Activated naive CD8-positive, alpha-beta T cell treated with anti-CD3 and anti-CD28 coated beads, Interleukin-2, amount 50 U/mL, for 24 hours (primary cell): ENCODE measurements around the gene EVPL.

Experiments used
- ATAC-seq: fragments of 150-1000 bp; cut with Tn5 transposase; one replicate; pipeline ENCODE4 v1.10.0; 2021
- DNase-seq: peaks from one replicate; pipeline ENCODE4 v3.0.0; 2021
- H3K27ac Mint-ChIP-seq: one replicate; pipeline ENCODE4 v1.8.0; 2021; ENCODE audit warnings: mild to moderate bottlenecking, mixed read lengths
- H3K27me3 Mint-ChIP-seq: one replicate; pipeline ENCODE4 v1.8.0; 2021; ENCODE audit warnings: mixed read lengths
- H3K36me3 Mint-ChIP-seq: one replicate; pipeline ENCODE4 v1.8.0; 2021; ENCODE audit warnings: low read depth, mixed read lengths
- H3K4me1 Mint-ChIP-seq: one replicate; pipeline ENCODE4 v1.8.0; 2021; ENCODE audit warnings: mixed read lengths
- H3K4me3 Mint-ChIP-seq: one replicate; pipeline ENCODE4 v1.8.0; 2021; ENCODE audit warnings: mild to moderate bottlenecking, moderate library complexity, mixed read lengths
- H3K9me3 Mint-ChIP-seq: one replicate; pipeline ENCODE4 v1.8.0; 2021; ENCODE audit warnings: mixed read lengths

The EVPL gene

GRCh38 chr17:76014925-76015261, 12.2 kb downstream of the EVPL start:
- ATAC-seq, result no peak
- H3K4me1 Mint-ChIP-seq, result peaks cover 4% of the 10 kb centered on the region
- H3K27ac Mint-ChIP-seq, result no peak overlapping the region
- H3K36me3 Mint-ChIP-seq, result no peaks in the 10 kb centered on the region
- H3K9me3 Mint-ChIP-seq, result no peaks in the 10 kb centered on the region
- no peaks in the 10 kb centered on the region for H3K27me3 Mint-ChIP-seq
- no peak for DNase-seq
- H3K4me3 Mint-ChIP-seq, result no peak overlapping the region

DNA sequence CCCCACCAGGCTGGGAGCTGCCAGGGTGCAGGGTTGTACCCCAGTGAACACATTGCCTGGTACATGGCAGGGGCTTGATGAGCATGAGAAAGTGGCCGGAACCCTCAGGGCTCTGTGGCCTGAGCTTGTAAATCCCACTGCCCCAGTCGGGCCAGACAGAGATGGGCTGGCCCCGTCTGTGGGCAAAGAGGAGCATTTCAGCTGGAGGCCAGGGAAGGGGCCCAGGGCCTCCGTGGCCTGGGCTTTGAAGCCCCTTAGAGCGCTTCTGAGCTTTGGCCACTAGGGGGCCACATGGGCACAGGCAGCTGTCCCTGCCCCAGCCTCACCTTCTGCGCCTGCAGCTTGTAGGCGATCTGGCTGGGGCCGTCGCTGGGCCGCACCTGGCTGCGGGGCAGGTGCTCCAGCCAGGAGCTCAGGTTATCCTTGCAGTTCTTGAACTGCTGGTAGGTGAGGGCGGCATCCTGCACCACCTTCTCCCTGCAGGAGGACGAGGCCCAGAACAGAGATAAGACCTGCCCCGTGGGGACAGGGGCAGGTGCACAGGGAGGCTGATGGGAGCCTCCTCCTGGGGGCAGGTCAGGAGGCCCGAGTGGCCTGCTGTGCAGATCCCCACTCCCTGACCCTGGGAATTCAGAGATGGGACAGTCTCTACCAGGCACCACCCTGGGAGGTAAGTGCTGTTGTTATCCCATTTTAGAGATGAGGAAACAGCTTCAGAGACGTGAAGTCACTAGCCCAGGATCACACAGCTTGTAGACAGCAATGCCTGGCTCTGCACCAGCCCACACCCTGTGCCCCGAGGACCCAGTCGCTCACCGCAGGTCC, 12.8 kb downstream of the EVPL start:
- Mint-ChIP-seq H3K4me3 (no peak overlapping the region), H3K36me3 (no peaks in the 10 kb centered on the region), H3K27me3 (no peaks in the 10 kb centered on the region), H3K9me3 (no peaks in the 10 kb centered on the region), H3K27ac (no peak overlapping the region), H3K4me1 (peaks cover 4% of the 10 kb centered on the region)
- peak; percentile 76 for DNase-seq
- peak; percentile 95 for ATAC-seq

DNA sequence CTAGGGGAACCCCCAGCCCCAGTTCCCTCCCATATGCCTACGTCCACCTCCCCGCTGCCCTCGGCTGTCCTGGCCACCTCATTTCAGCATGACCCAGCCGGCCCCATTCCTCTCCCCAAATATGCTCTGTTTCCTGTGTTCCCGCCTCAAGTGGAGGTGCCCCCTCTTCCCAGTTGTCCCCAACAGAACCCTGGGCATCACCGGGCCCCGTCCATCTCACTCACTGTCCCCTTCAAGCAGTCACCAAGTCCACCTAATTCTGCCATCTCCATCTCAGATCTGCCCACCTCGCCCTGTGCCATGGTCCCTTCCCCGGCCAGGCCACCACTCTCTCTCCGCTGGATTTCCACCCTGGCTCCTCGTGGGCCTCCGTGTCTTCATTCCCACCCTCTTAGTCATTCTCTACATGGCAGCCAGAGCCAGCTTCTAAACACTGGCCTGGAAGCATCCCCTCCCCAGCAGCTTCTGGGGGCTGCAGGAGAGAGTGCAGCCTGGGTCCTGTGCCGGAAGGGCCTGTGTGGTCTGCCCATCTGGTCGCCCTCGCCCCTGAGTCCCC, 13.7 kb downstream of the EVPL start:
- peaks cover 4% of the 10 kb centered on the region for H3K4me1 Mint-ChIP-seq

GRCh38 chr17:76011951-76012350, 15.2 kb downstream of the EVPL start:
- Mint-ChIP-seq H3K4me1 (peaks cover 4% of the 10 kb centered on the region), H3K27me3 (no peaks in the 10 kb centered on the region), H3K36me3 (no peaks in the 10 kb centered on the region), H3K4me3 (no peak overlapping the region), H3K27ac (no peak overlapping the region), H3K9me3 (no peaks in the 10 kb centered on the region)
- no peak for DNase-seq
- ATAC-seq, result no peak

More for the DNA sequence above, 13.7 kb downstream of the EVPL start:
- DNase-seq (no peak), ATAC-seq (no peak)
- H3K36me3 Mint-ChIP-seq, result no peaks in the 10 kb centered on the region
- H3K4me3 Mint-ChIP-seq, result no peak overlapping the region
- no peaks in the 10 kb centered on the region for H3K27me3 Mint-ChIP-seq
- H3K9me3 Mint-ChIP-seq, result no peaks in the 10 kb centered on the region
- H3K27ac Mint-ChIP-seq, result no peak overlapping the region

DNA sequence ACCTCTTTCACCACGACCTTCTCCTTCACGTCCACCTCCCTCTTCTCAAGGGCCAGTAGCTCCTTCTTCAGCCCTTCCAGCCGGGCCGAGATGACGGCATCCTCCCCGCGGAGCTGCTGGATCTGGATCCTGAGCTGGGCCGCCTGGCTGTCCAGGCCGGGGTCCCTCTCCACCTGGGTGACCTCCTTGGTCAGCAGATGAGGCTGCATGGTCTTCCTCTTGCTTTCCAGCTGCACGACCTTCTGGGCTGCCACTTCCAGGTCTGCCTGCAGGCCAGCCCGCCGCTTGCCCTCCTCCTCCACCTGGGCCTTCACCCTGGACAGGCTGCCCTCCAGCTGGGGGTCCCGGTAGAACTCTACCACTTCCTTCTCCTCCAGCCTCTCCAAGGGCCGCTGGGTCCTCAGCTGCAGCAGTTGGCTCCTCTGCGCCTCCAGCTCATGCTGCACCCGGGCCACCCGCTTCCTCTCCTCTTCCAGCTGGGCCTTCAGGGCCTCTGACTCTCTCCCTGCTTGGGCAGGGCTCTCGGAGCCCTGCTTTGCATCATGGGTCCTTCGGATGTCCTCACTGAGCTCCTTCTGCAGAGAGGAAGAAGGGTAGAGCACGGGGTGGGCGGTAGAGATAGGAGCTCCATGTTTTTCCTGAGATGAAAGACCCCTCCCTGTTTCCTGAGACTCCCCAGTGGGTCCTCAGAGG, 17.0 kb downstream of the EVPL start:
- no peaks in the 10 kb centered on the region for H3K9me3 Mint-ChIP-seq
- H3K36me3 Mint-ChIP-seq, result peaks cover 2% of the 10 kb centered on the region
- ATAC-seq (no peak), DNase-seq (no peak)
- peaks cover 4% of the 10 kb centered on the region for H3K4me1 Mint-ChIP-seq
- no peaks in the 10 kb centered on the region for H3K27me3 Mint-ChIP-seq
- H3K4me3 Mint-ChIP-seq, result no peak overlapping the region
- H3K27ac Mint-ChIP-seq, result no peak overlapping the region

GRCh38 chr17:76009447-76009846, 17.7 kb downstream of the EVPL start:
- Mint-ChIP-seq H3K4me3 (no peak overlapping the region), H3K4me1 (peaks cover 4% of the 10 kb centered on the region), H3K36me3 (peaks cover 2% of the 10 kb centered on the region), H3K27me3 (no peaks in the 10 kb centered on the region), H3K27ac (no peak overlapping the region), H3K9me3 (no peaks in the 10 kb centered on the region)
- DNase-seq (no peak), ATAC-seq (no peak)

GRCh38 chr17:76008630-76009425, 18.3 kb downstream of the EVPL start:
- Mint-ChIP-seq H3K27me3 (no peaks in the 10 kb centered on the region), H3K9me3 (no peaks in the 10 kb centered on the region), H3K36me3 (peaks cover 2% of the 10 kb centered on the region), H3K4me3 (no peak overlapping the region), H3K27ac (no peak overlapping the region), H3K4me1 (no peaks in the 10 kb centered on the region)
- DNase-seq (no peak), ATAC-seq (no peak)

- Mint-ChIP-seq H3K9me3 (no peaks in the 10 kb centered on the region), H3K4me3 (no peak overlapping the region), H3K4me1 (no peaks in the 10 kb centered on the region), H3K27ac (no peak overlapping the region), H3K36me3 (peaks cover 2% of the 10 kb centered on the region), H3K27me3 (no peaks in the 10 kb centered on the region)
- ATAC-seq (no peak), DNase-seq (no peak)
These were observed 18.9 kb downstream of the EVPL start for GRCh38 chr17:76008208-76008607.

DNA sequence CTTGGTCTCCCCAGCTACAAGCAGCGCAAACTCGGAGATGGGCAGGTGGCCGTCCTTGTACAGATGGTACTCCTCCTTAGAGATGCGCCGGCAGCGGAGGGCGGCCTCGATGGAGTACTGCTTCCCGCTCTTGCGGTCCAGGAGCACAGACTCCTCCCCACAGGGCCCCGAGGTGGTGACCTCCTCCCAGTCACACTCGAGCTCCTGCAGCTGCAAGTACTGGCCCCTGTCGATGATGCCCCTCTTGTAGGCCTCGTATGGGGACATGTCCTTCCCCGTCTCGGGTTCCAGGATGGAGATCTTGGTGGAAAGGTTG, 19.3 kb downstream of the EVPL start:
- Mint-ChIP-seq H3K36me3 (peaks cover 2% of the 10 kb centered on the region), H3K27me3 (no peaks in the 10 kb centered on the region), H3K4me1 (no peaks in the 10 kb centered on the region), H3K9me3 (no peaks in the 10 kb centered on the region), H3K27ac (no peak overlapping the region), H3K4me3 (no peak overlapping the region)
- no peak for DNase-seq
- no peak for ATAC-seq

DNA sequence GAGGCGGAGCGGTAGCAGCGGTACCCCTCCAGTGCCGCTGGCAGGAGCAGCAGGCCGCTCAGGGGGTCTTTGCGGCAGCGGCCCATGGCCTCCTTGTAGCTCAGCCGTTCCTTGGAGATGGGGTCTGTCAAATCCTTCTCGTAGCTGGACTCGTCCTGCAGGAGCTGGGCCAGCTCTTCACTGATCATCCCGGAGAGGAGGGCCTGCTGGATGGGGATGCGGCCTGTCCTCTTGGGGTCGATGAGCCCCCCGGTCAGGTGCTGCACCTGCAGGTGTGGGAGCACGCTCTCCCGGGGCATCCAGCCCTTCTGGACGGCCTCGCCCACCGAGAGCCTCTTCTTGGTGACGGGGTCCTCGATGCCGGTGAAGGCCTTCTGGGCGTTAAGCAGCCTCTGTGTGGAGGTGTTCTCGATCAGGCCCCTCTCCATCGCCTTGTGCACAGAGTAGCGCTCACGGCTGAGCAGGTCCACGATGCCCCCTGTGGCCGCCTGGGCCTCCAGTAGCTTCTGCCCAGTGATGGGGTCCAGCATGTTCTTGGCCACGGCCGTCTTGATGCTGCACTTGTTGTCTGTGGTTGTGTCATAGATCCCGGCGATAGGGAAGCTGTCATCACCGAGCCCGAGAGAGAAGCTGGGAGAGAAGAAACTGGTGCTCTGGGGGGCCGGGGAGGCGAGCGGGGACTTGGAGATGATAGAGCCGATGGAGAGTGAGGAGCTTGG, 19.8 kb downstream of the EVPL start:
- ATAC-seq, result no peak
- no peak overlapping the region for H3K4me3 Mint-ChIP-seq
- DNase-seq, result no peak
- H3K4me1 Mint-ChIP-seq, result no peaks in the 10 kb centered on the region
- no peaks in the 10 kb centered on the region for H3K27me3 Mint-ChIP-seq
- peaks cover 2% of the 10 kb centered on the region for H3K36me3 Mint-ChIP-seq
- H3K27ac Mint-ChIP-seq, result no peak overlapping the region
- H3K9me3 Mint-ChIP-seq, result no peaks in the 10 kb centered on the region

DNA sequence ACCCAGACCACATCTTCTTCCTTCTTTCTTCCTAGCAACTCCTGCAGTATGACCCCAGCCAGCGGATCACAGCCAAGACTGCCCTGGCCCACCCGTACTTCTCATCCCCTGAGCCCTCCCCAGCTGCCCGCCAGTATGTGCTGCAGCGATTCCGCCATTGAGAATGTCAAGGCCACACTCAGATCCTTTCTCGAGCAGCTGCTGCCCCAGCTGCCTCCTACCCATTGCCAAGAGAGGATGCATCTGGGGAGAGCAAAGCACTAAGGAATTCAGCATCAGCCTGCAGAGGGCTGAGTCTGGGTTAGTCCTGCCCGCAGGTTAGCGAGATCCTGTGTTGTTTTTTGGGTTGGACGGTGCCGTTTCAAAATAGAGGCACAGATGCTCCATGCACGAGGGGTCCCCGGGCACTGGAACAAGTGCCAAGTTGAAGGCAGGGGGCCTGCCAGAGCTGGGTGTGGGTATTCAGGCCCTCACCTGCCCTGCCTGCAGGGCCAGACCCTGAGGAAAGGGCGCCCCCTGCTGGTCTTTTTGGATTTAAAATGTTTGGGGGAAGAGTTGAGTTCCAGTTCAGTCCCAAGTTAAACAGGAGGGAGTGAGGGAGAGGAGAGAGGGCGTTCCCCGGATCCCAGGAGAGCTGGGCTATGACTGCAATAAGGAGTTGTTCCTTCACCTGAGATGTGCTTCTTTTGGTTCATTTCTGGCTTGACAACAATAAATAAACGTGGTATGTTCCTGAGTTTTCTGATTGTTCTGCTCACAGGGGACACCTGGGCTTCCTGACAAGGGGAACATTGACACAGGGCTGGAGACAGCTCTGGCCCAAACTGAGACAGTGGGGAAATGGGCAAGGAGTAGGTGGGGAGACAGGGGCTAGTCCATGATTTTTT, 21.6 kb downstream of the EVPL start:
- peak; percentile 66 for ATAC-seq
- Mint-ChIP-seq H3K4me3 (no peak overlapping the region), H3K4me1 (no peaks in the 10 kb centered on the region), H3K27ac (no peak overlapping the region), H3K36me3 (peaks cover 2% of the 10 kb centered on the region), H3K27me3 (no peaks in the 10 kb centered on the region), H3K9me3 (no peaks in the 10 kb centered on the region)
- peak; percentile 90 for DNase-seq

GRCh38 chr17:76004750-76005262, 22.3 kb downstream of the EVPL start:
- Mint-ChIP-seq H3K36me3 (peaks cover 2% of the 10 kb centered on the region), H3K9me3 (no peaks in the 10 kb centered on the region), H3K4me3 (no peak overlapping the region), H3K27me3 (no peaks in the 10 kb centered on the region), H3K4me1 (no peaks in the 10 kb centered on the region), H3K27ac (no peak overlapping the region)
- DNase-seq (no peak), ATAC-seq (no peak)

- H3K4me1 Mint-ChIP-seq, result no peaks in the 10 kb centered on the region
- DNase-seq (no peak), ATAC-seq (no peak)
- H3K9me3 Mint-ChIP-seq, result no peaks in the 10 kb centered on the region
- H3K27ac Mint-ChIP-seq, result no peak overlapping the region
- H3K4me3 Mint-ChIP-seq, result no peak overlapping the region
- H3K36me3 Mint-ChIP-seq, result peaks cover 2% of the 10 kb centered on the region
- H3K27me3 Mint-ChIP-seq, result no peaks in the 10 kb centered on the region
These were observed 23.2 kb downstream of the EVPL start for GRCh38 chr17:76003915-76004314.
